SK-N-SH treated with all-trans-retinoic acid at 6 μM for 48 hours (cell line): ENCODE data around the gene LCORL.
"Not testable (repeated sequence)": the region's sequence is repeated elsewhere in the genome, so short reads cannot be mapped to it uniquely, and the experiment has no call there.

Experiments
- ATAC-seq: fragments of 200-7000 bp; cut with Tn5 transposase; 3 replicates; pipeline ENCODE4 v1.9.1; 2020; ENCODE audit warnings: mild to moderate bottlenecking, moderate library complexity
- ARNTL ChIP-seq: fragments of 450-650 bp; formaldehyde crosslinking; IDR thresholded peaks from 2 replicates; pipeline ENCODE4 v1.5.0; 2020; ENCODE audit warnings: low read depth, mild to moderate bottlenecking, moderate library complexity, borderline replicate concordance
- BACH2 ChIP-seq: fragments of 250-450 bp; sonication (Bioruptor Pico); IDR thresholded peaks from 2 replicates; pipeline ENCODE4 v1.9.0; 2021; ENCODE audit warnings: mild to moderate bottlenecking, borderline replicate concordance
- CSDC2 ChIP-seq: fragments of 250-450 bp; sonication (Bioruptor Pico); IDR thresholded peaks from 2 replicates; pipeline ENCODE4 v1.5.0; 2020; ENCODE audit warnings: mild to moderate bottlenecking, moderate library complexity
- GLIS3 ChIP-seq: fragments of 250-450 bp; sonication (Bioruptor Pico); IDR thresholded peaks from 2 replicates; pipeline ENCODE4 v1.5.0; 2020; ENCODE audit warnings: mild to moderate bottlenecking, moderate library complexity
- ISL1 ChIP-seq: fragments of 250-450 bp; sonication (Bioruptor Pico); IDR thresholded peaks from 2 replicates; pipeline ENCODE4 v2.1.2; 2022; ENCODE audit warnings: mild to moderate bottlenecking, moderate library complexity
- PPARA ChIP-seq: fragments of 250-450 bp; sonication (Bioruptor Pico); IDR thresholded peaks from 2 replicates; pipeline ENCODE4 v1.5.0; 2020; ENCODE audit warnings: mild to moderate bottlenecking, borderline replicate concordance
- RARB ChIP-seq: fragments of 250-450 bp; sonication (Bioruptor Pico); IDR thresholded peaks from 2 replicates; pipeline ENCODE4 v1.8.0; 2021; ENCODE audit warnings: mild to moderate bottlenecking, moderate library complexity
- SNAI2 ChIP-seq: fragments of 250-450 bp; sonication (Bioruptor Pico); IDR thresholded peaks from 2 replicates; pipeline ENCODE4 v1.5.0; 2020; ENCODE audit warnings: mild to moderate bottlenecking, moderate library complexity
- TCF4 ChIP-seq: fragments of 250-450 bp; sonication (Bioruptor Pico); IDR thresholded peaks from 2 replicates; pipeline ENCODE4 v1.8.0; 2021; ENCODE audit warnings: mild to moderate bottlenecking, moderate library complexity, borderline replicate concordance
- TOX ChIP-seq: fragments of 250-450 bp; sonication (Bioruptor Pico); IDR thresholded peaks from 2 replicates; pipeline ENCODE4 v1.8.0; 2021; ENCODE audit warnings: mild to moderate bottlenecking, moderate library complexity, borderline replicate concordance
- ZC3H10 ChIP-seq: fragments of 250-450 bp; sonication (Bioruptor Pico); IDR thresholded peaks from 2 replicates; pipeline ENCODE4 v1.5.1; 2021; ENCODE audit warnings: mild to moderate bottlenecking, moderate library complexity
- ZNF565 ChIP-seq: fragments of 450-650 bp; formaldehyde crosslinking; conservative IDR thresholded peaks from 2 replicates; pipeline ENCODE4 v1.5.0; 2020; ENCODE audit warnings: low read depth, mild to moderate bottlenecking, moderate library complexity
- ZNF70 ChIP-seq: fragments of 450-650 bp; formaldehyde crosslinking; IDR thresholded peaks from 2 replicates; pipeline ENCODE4 v1.5.0; 2020; ENCODE audit warnings: mild to moderate bottlenecking, moderate library complexity
- ZNF8 ChIP-seq: fragments of 450-650 bp; formaldehyde crosslinking; IDR thresholded peaks from 2 replicates; pipeline ENCODE4 v1.5.0; 2020; ENCODE audit warnings: mild to moderate bottlenecking, moderate library complexity
- TF ChIP-seq, protein P1 (sequence below): fragments of 250-450 bp; sonication (Bioruptor Pico); IDR thresholded peaks from 2 replicates; pipeline ENCODE4 v1.5.0; 2020; ENCODE audit warnings: mild to moderate bottlenecking, moderate library complexity
- TF ChIP-seq, protein P2 (sequence below): fragments of 250-450 bp; sonication (Bioruptor Pico); IDR thresholded peaks from 2 replicates; pipeline ENCODE4 v1.5.1; 2020; ENCODE audit warnings: low read depth, mild to moderate bottlenecking, moderate library complexity
- TF ChIP-seq, protein P3 (sequence below): fragments of 250-450 bp; sonication (Bioruptor Pico); IDR thresholded peaks from 2 replicates; pipeline ENCODE4 v1.8.0; 2020; ENCODE audit warnings: mild to moderate bottlenecking, moderate library complexity, borderline replicate concordance
- TF ChIP-seq, protein P4 (sequence below): fragments of 250-450 bp; sonication (Bioruptor Pico); IDR thresholded peaks from 2 replicates; pipeline ENCODE4 v1.5.1; 2021; ENCODE audit warnings: mild to moderate bottlenecking, moderate library complexity
- TF ChIP-seq, protein P5 (sequence below): fragments of 250-450 bp; sonication (Bioruptor Pico); IDR thresholded peaks from 2 replicates; pipeline ENCODE4 v1.8.0; 2021; ENCODE audit warnings: low read depth, mild to moderate bottlenecking, moderate library complexity, borderline replicate concordance

LCORL gene

DNA sequence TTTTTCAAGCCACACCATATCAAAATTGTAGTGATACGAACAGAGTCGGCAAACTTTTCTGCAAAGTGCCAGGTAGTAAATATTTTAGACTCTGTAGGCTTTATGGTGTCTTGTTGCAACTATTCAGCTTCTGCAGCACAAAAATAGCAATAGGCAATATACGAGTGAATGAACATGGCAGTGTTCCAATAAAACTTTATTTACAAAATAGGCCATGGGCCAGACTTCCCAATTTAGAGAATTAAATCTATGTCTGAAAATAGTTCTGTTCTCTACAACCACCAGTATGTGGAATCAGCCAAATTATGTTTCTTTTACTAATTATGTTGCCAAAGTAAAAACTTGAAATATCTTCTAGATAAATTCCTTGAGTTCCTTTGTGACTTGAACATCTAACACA lies 154.3 kb downstream of the LCORL start:
- TF ChIP-seq, protein P1, sequence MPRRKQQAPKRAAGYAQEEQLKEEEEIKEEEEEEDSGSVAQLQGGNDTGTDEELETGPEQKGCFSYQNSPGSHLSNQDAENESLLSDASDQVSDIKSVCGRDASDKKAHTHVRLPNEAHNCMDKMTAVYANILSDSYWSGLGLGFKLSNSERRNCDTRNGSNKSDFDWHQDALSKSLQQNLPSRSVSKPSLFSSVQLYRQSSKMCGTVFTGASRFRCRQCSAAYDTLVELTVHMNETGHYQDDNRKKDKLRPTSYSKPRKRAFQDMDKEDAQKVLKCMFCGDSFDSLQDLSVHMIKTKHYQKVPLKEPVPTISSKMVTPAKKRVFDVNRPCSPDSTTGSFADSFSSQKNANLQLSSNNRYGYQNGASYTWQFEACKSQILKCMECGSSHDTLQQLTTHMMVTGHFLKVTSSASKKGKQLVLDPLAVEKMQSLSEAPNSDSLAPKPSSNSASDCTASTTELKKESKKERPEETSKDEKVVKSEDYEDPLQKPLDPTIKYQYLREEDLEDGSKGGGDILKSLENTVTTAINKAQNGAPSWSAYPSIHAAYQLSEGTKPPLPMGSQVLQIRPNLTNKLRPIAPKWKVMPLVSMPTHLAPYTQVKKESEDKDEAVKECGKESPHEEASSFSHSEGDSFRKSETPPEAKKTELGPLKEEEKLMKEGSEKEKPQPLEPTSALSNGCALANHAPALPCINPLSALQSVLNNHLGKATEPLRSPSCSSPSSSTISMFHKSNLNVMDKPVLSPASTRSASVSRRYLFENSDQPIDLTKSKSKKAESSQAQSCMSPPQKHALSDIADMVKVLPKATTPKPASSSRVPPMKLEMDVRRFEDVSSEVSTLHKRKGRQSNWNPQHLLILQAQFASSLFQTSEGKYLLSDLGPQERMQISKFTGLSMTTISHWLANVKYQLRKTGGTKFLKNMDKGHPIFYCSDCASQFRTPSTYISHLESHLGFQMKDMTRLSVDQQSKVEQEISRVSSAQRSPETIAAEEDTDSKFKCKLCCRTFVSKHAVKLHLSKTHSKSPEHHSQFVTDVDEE (CRISPR knock-in tag), result no peak
- TF ChIP-seq TCF4 (CRISPR knock-in tag) (no peak), ARNTL (CRISPR knock-in tag) (no peak), ISL1 (CRISPR knock-in tag) (no peak)
- no peak for ATAC-seq

DNA sequence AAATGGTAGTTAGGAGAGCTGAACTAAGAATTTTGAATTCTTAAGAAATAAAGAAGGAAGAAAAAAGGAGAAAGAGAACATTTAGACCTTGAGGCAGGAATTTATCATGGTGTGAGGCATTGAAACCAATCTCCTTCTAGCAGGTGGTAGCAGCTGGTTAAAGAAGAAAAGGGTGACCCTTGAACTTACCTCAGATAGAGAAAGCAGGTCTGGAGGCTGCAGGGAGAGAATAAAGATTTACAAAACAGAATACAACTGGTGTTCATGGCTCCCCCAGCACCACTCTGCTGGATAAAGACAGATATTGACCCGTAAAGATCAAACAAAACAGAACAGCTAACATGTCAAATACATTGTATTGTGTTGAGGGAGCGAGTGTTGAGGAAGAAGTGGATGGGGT lies 154.7 kb downstream of the LCORL start:
- TF ChIP-seq TCF4 (CRISPR knock-in tag) (no peak), ZNF565 (no peak), ARNTL (CRISPR knock-in tag) (no peak)
- TF ChIP-seq, protein P2, sequence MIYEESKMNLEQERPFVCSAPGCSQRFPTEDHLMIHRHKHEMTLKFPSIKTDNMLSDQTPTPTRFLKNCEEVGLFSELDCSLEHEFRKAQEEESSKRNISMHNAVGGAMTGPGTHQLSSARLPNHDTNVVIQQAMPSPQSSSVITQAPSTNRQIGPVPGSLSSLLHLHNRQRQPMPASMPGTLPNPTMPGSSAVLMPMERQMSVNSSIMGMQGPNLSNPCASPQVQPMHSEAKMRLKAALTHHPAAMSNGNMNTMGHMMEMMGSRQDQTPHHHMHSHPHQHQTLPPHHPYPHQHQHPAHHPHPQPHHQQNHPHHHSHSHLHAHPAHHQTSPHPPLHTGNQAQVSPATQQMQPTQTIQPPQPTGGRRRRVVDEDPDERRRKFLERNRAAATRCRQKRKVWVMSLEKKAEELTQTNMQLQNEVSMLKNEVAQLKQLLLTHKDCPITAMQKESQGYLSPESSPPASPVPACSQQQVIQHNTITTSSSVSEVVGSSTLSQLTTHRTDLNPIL (CRISPR knock-in tag), result no peak
- ATAC-seq, result no peak

DNA sequence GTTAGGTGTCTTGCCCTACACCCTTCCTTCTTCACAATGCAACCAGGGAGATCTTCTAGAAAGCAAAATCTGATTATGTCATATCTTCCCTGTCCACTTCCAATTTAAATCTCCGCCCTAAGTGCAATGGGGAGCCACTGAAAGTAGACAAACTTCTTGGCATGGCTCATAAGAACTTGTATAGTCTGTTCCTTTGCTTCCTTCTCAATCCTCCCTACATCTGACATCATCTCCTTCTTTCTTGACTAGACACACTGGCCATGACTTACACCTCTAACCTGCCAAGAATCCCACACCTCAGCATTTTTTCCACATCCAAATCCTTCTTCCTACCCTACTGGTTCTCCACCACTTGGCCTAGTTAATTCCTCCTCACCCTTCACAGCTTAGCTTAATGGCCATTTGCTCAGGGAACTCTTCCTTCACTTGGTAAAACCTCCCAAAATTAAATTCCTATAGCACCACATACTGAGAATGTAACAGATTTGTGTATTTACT lies 155.6 kb downstream of the LCORL start:
- TF ChIP-seq ARNTL (CRISPR knock-in tag), result no peak
- TF ChIP-seq BACH2 (CRISPR knock-in tag), result no peak
- TF ChIP-seq PPARA, result no peak
- TF ChIP-seq, protein P3, sequence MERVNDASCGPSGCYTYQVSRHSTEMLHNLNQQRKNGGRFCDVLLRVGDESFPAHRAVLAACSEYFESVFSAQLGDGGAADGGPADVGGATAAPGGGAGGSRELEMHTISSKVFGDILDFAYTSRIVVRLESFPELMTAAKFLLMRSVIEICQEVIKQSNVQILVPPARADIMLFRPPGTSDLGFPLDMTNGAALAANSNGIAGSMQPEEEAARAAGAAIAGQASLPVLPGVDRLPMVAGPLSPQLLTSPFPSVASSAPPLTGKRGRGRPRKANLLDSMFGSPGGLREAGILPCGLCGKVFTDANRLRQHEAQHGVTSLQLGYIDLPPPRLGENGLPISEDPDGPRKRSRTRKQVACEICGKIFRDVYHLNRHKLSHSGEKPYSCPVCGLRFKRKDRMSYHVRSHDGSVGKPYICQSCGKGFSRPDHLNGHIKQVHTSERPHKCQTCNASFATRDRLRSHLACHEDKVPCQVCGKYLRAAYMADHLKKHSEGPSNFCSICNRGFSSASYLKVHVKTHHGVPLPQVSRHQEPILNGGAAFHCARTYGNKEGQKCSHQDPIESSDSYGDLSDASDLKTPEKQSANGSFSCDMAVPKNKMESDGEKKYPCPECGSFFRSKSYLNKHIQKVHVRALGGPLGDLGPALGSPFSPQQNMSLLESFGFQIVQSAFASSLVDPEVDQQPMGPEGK (CRISPR knock-in tag), result no peak
- no peak for TF ChIP-seq ZNF565
- no peak for TF ChIP-seq TOX (CRISPR knock-in tag)
- TF ChIP-seq CSDC2 (CRISPR knock-in tag), result no peak
- no peak for TF ChIP-seq ZNF70 (CRISPR knock-in tag)
- TF ChIP-seq, protein P1 (CRISPR knock-in tag), result no peak
- no peak for TF ChIP-seq ZNF8
- TF ChIP-seq TCF4 (CRISPR knock-in tag), result no peak
- no peak for TF ChIP-seq GLIS3 (CRISPR knock-in tag)
- TF ChIP-seq, protein P4, sequence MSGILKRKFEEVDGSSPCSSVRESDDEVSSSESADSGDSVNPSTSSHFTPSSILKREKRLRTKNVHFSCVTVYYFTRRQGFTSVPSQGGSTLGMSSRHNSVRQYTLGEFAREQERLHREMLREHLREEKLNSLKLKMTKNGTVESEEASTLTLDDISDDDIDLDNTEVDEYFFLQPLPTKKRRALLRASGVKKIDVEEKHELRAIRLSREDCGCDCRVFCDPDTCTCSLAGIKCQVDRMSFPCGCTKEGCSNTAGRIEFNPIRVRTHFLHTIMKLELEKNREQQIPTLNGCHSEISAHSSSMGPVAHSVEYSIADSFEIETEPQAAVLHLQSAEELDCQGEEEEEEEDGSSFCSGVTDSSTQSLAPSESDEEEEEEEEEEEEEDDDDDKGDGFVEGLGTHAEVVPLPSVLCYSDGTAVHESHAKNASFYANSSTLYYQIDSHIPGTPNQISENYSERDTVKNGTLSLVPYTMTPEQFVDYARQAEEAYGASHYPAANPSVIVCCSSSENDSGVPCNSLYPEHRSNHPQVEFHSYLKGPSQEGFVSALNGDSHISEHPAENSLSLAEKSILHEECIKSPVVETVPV (CRISPR knock-in tag), result no peak
- TF ChIP-seq RARB, result no peak
- TF ChIP-seq, protein P2 (CRISPR knock-in tag), result no peak
- TF ChIP-seq ZC3H10, result no peak
- TF ChIP-seq, protein P5, sequence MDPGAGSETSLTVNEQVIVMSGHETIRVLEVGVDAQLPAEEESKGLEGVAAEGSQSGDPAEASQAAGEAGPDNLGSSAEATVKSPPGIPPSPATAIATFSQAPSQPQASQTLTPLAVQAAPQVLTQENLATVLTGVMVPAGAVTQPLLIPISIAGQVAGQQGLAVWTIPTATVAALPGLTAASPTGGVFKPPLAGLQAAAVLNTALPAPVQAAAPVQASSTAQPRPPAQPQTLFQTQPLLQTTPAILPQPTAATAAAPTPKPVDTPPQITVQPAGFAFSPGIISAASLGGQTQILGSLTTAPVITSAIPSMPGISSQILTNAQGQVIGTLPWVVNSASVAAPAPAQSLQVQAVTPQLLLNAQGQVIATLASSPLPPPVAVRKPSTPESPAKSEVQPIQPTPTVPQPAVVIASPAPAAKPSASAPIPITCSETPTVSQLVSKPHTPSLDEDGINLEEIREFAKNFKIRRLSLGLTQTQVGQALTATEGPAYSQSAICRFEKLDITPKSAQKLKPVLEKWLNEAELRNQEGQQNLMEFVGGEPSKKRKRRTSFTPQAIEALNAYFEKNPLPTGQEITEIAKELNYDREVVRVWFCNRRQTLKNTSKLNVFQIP (CRISPR knock-in tag), result no peak
- no peak for TF ChIP-seq SNAI2 (CRISPR knock-in tag)
- ATAC-seq, result no peak

DNA sequence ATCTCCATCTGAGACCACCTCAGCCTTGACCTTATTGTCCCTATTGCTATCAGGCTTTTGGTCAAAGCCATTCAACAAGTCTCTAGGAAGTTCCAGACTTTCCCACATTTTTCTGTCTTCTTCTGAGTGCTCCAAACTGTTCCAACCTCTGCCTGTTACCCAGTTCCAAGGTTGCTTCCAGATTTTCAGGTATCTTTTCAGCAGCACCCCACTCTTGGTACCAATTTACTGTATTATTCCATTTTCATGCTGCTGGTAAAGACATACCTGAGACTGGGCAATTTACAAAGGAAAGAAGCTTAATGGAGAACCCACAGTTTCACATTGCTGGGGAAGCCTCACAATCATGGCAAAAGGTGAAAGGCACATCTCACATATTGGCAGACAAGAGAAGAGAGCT lies 159.6 kb downstream of the LCORL start:
- not testable (repeated sequence) for ATAC-seq
